H9 (cell line): ENCODE measurements around the gene EFNA5. TPM values are rescaled to one million over a fixed set of nuclear protein-coding genes. Genes with fewer than 3 reads are reported as not detected.

ENCODE experiments used
- DNase-seq: peaks from one replicate; pipeline ENCODE4 v3.0.0-alpha.2; 2017
- H2AFZ ChIP-seq: one replicate; pipeline ENCODE4 v1.6.1; 2013; ENCODE audit warnings: mild to moderate bottlenecking, low read length, control low read depth, moderate library complexity
- H2AK5ac ChIP-seq: 2 replicates; pipeline ENCODE4 v1.6.1; 2013; ENCODE audit warnings: low read length, control low read depth, mixed read lengths; ENCODE audit not compliant: insufficient read length
- H2BK120ac ChIP-seq: one replicate; pipeline ENCODE4 v1.6.1; 2013; ENCODE audit warnings: low read depth, mild to moderate bottlenecking, low read length, control low read depth, inconsistent platforms; ENCODE audit not compliant: poor library complexity, severe bottlenecking
- H2BK12ac ChIP-seq: 2 replicates; pipeline ENCODE4 v1.6.1; 2013; ENCODE audit warnings: low read length, control low read depth, mixed read lengths, low read depth; ENCODE audit not compliant: insufficient read length
- H2BK15ac ChIP-seq: 2 replicates; pipeline ENCODE4 v1.6.1; 2013; ENCODE audit warnings: low read depth, low read length, control low read depth
- H2BK20ac ChIP-seq: one replicate; pipeline ENCODE4 v1.6.1; 2013; ENCODE audit warnings: low read depth, mild to moderate bottlenecking, low read length, control low read depth, inconsistent platforms; ENCODE audit not compliant: poor library complexity, severe bottlenecking
- H2BK5ac ChIP-seq: 2 replicates; pipeline ENCODE4 v1.6.1; 2013; ENCODE audit warnings: low read length, control low read depth, mixed read lengths; ENCODE audit not compliant: insufficient read length
- H3K14ac ChIP-seq: 2 replicates; pipeline ENCODE4 v1.6.1; 2013; ENCODE audit warnings: low read length, control low read depth; ENCODE audit not compliant: insufficient read depth
- H3K18ac ChIP-seq: 2 replicates; pipeline ENCODE4 v1.6.1; 2013; ENCODE audit warnings: low read depth, mild to moderate bottlenecking, mixed read lengths, low read length, control low read depth; ENCODE audit not compliant: insufficient read length
- H3K23ac ChIP-seq: 2 replicates; pipeline ENCODE4 v1.6.1; 2013; ENCODE audit warnings: low read length, control low read depth, mixed read lengths, low read depth; ENCODE audit not compliant: insufficient read length
- H3K23me2 ChIP-seq: 2 replicates; pipeline ENCODE4 v1.6.1; 2013; ENCODE audit warnings: low read depth, mild to moderate bottlenecking, mixed read lengths, low read length, control low read depth; ENCODE audit not compliant: insufficient read length, poor library complexity, severe bottlenecking
- H3K27ac ChIP-seq: 2 replicates; pipeline ENCODE4 v1.5.1; 2013; ENCODE audit warnings: low read length, control low read depth, mixed read lengths, low read depth; ENCODE audit not compliant: insufficient read length
- H3K27me3 ChIP-seq: 2 replicates; pipeline ENCODE4 v1.6.1; 2013; ENCODE audit warnings: low read length, control low read depth, inconsistent platforms; ENCODE audit not compliant: insufficient read depth
- H3K4ac ChIP-seq: 2 replicates; pipeline ENCODE4 v1.6.1; 2013; ENCODE audit warnings: low read depth, mild to moderate bottlenecking, control low read depth, inconsistent platforms, low read length, moderate library complexity
- H3K4me1 ChIP-seq: 2 replicates; pipeline ENCODE4 v1.6.1; 2013; ENCODE audit warnings: low read length, control low read depth, inconsistent platforms; ENCODE audit not compliant: insufficient read depth
- H3K4me2 ChIP-seq: 2 replicates; pipeline ENCODE4 v1.6.1; 2013; ENCODE audit warnings: low read length, control low read depth, mixed read lengths; ENCODE audit not compliant: insufficient read length, insufficient read depth
- H3K56ac ChIP-seq: 2 replicates; pipeline ENCODE4 v1.6.1; 2013; ENCODE audit warnings: low read depth, mild to moderate bottlenecking, mixed read lengths, low read length, control low read depth; ENCODE audit not compliant: insufficient read length
- H3K79me1 ChIP-seq: 2 replicates; pipeline ENCODE4 v1.6.1; 2013; ENCODE audit warnings: low read depth, mild to moderate bottlenecking, moderate library complexity, low read length, control low read depth, inconsistent platforms; ENCODE audit not compliant: insufficient read depth, poor library complexity, severe bottlenecking
- H3K79me2 ChIP-seq: 2 replicates; pipeline ENCODE4 v1.6.1; 2013; ENCODE audit warnings: low read length, control low read depth, inconsistent platforms; ENCODE audit not compliant: insufficient read depth
- H3K9ac ChIP-seq: 2 replicates; pipeline ENCODE4 v1.6.1; 2013; ENCODE audit warnings: low read length, control low read depth, mixed read lengths; ENCODE audit not compliant: insufficient read length; ENCODE audit errors: extremely low read depth
- H3K9me3 ChIP-seq: one replicate; pipeline ENCODE4 v1.6.1; 2013; ENCODE audit warnings: low read depth, low read length, inconsistent platforms; ENCODE audit not compliant: control insufficient read depth
- H3T11ph ChIP-seq: one replicate; pipeline ENCODE4 v1.6.1; 2013; ENCODE audit warnings: mild to moderate bottlenecking, low read length, control low read depth, inconsistent platforms
- H4K20me1 ChIP-seq: one replicate; pipeline ENCODE4 v1.6.1; 2013; ENCODE audit not compliant: control insufficient read depth, insufficient read length, insufficient read depth
- H4K5ac ChIP-seq: 2 replicates; pipeline ENCODE4 v1.6.1; 2013; ENCODE audit warnings: low read depth, mild to moderate bottlenecking, mixed read lengths, low read length, control low read depth; ENCODE audit not compliant: insufficient read length
- H4K8ac ChIP-seq: replicated peaks from 2 replicates; pipeline ENCODE4 v1.6.1; 2013; ENCODE audit warnings: low read length, control low read depth, mixed read lengths, low read depth; ENCODE audit not compliant: insufficient read length
- H4K91ac ChIP-seq: 2 replicates; pipeline ENCODE4 v1.6.1; 2013; ENCODE audit warnings: low read depth, mild to moderate bottlenecking, moderate library complexity, mixed read lengths, low read length, control low read depth; ENCODE audit not compliant: insufficient read length
- H3K27ac Mint-ChIP-seq, 3 experiments: 2 replicates in 2 of 3; 3 replicates in 1 of 3; pipeline ENCODE4 v1.8.0; 2020 to 2021; ENCODE audit warnings: mixed read lengths in 3 of 3, mild to moderate bottlenecking in 1 of 3, moderate library complexity in 1 of 3
- H3K27me3 Mint-ChIP-seq: 2 replicates; pipeline ENCODE4 v1.8.0; 2021; ENCODE audit warnings: low read depth, mild to moderate bottlenecking, moderate library complexity, mixed read lengths
- H3K36me3 Mint-ChIP-seq, 3 experiments: 2 replicates in 2 of 3; 3 replicates in 1 of 3; pipeline ENCODE4 v1.8.0; 2020 to 2021; ENCODE audit warnings: low read depth in 3 of 3, mixed read lengths in 3 of 3; ENCODE audit not compliant: insufficient read depth in 1 of 3
- H3K4me1 Mint-ChIP-seq, 2 experiments: 2 replicates each; pipeline ENCODE4 v1.8.0; 2020; ENCODE audit warnings: mixed read lengths in 2 of 2
- H3K4me3 Mint-ChIP-seq, 2 experiments: 2 replicates in 1 of 2; 3 replicates in 1 of 2; pipeline ENCODE4 v1.8.0; 2020 to 2021; ENCODE audit warnings: mild to moderate bottlenecking in 2 of 2, mixed read lengths in 2 of 2, moderate library complexity in 1 of 2
- H3K9me3 Mint-ChIP-seq, 2 experiments: 2 replicates in 1 of 2; 3 replicates in 1 of 2; pipeline ENCODE4 v1.8.0; 2020; ENCODE audit warnings: mild to moderate bottlenecking in 2 of 2, mixed read lengths in 2 of 2, moderate library complexity in 1 of 2
- WGBS: extraction: QIAGEN DNeasy Blood & Tissue Kit; methylation state at CpG from one replicate; pipeline ENCODE4 v1.1.7; 2013; ENCODE audit warnings: missing lambda C conversion rate, low lambda C conversion rate, mixed read lengths; ENCODE audit not compliant: insufficient read length; ENCODE audit errors: extremely low coverage; 5-methylcytosine and 5-hydroxymethylcytosine counted together
- total RNA-seq: library from RNA; stranded (reverse); gene quantifications from 2 replicates; pipeline ENCODE4 v1.2.1, GENCODE V29; 2021
- TF ChIP-seq, protein P1 (sequence below): fragments of 200-600 bp; sonication (generic); conservative IDR thresholded peaks from 3 replicates; pipeline ENCODE4 v1.8.0; 2021; ENCODE audit warnings: antibody characterized with exemption, mild to moderate bottlenecking

The EFNA5 gene
- total RNA-seq, 1 experiment from 2014 or later, result 20.4 TPM

DNA sequence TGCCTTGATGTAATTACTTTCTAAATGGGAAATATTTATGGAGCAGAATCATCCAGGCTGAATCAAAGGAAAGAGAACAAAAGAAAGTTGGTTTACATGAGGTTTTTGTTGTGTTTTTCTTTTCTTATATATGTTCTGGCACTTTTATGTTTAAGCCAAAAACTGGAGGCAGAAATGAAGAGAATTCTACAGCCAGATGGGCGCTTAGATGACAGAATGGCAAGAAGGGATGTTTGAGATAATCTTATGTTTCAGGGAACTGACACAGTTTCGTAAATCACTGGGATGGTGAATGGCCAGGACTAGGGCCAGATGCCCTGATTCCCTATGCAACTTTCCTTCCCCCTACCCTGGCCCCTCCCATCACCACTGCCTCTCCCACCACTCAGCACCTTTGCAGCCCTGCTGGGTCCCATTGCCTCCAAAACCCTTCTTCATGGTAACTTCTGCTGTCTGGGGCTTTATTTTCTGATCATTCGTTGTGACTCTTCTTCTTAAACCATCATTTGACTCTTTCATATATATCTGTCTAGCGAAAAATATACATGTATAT, 111.8 kb downstream of the EFNA5 start:
- Histone ChIP-seq H4K8ac (no peak overlapping the region), H3K79me2 (no peaks in the 10 kb centered on the region), H3K79me1 (no peaks in the 10 kb centered on the region), H2AFZ (no peak overlapping the region), H4K20me1 (no peaks in the 10 kb centered on the region), H3K4ac (no peak overlapping the region), H3T11ph (no peak overlapping the region), H4K91ac (no peak overlapping the region), H3K23me2 (no peaks in the 10 kb centered on the region), H3K4me2 (no peak overlapping the region), H3K27me3 (no peaks in the 10 kb centered on the region), H3K4me1 (no peaks in the 10 kb centered on the region; the same call in 1 of the 2 replicates), H3K23ac (no peak overlapping the region), H2BK20ac (no peak overlapping the region), H2BK120ac (no peak overlapping the region), H3K27ac (no peak overlapping the region), H3K9ac (no peak overlapping the region), H2BK15ac (no peak overlapping the region), H3K14ac (no peak overlapping the region), H3K56ac (no peak overlapping the region), H2BK5ac (no peak overlapping the region), H3K9me3 (no peaks in the 10 kb centered on the region), H3K18ac (no peak overlapping the region), H2AK5ac (no peak overlapping the region), H4K5ac (no peak overlapping the region), H2BK12ac (no peak overlapping the region)
- H3K4me3 Mint-ChIP-seq, result no peak overlapping the region
- peaks cover 55 to 57% of the 10 kb centered on the region in 2 experiments for H3K4me1 Mint-ChIP-seq
- no peaks in the 10 kb centered on the region; a peak in 1 of 5 replicates for H3K9me3 Mint-ChIP-seq
- H3K36me3 Mint-ChIP-seq, result no peaks in the 10 kb centered on the region
- peak overlapping the region; percentile 56 to 92 (median 68); a peak in 4 of 7 replicates for H3K27ac Mint-ChIP-seq
- WGBS, result no CpG with 5 or more reads among the region's 4 CpGs
- H3K27me3 Mint-ChIP-seq, result no peaks in the 10 kb centered on the region
- peak; percentile 58 for DNase-seq
- TF ChIP-seq, protein P1, sequence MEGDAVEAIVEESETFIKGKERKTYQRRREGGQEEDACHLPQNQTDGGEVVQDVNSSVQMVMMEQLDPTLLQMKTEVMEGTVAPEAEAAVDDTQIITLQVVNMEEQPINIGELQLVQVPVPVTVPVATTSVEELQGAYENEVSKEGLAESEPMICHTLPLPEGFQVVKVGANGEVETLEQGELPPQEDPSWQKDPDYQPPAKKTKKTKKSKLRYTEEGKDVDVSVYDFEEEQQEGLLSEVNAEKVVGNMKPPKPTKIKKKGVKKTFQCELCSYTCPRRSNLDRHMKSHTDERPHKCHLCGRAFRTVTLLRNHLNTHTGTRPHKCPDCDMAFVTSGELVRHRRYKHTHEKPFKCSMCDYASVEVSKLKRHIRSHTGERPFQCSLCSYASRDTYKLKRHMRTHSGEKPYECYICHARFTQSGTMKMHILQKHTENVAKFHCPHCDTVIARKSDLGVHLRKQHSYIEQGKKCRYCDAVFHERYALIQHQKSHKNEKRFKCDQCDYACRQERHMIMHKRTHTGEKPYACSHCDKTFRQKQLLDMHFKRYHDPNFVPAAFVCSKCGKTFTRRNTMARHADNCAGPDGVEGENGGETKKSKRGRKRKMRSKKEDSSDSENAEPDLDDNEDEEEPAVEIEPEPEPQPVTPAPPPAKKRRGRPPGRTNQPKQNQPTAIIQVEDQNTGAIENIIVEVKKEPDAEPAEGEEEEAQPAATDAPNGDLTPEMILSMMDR, result no peak
